HepG2 (cell line): Measurements from ENCODE around the gene MYLK2. TPM values are rescaled to one million over a fixed set of nuclear protein-coding genes. Genes with fewer than 3 reads are reported as not detected.

Experiments
- ATAC-seq: fragments of 200-7000 bp; cut with Tn5 transposase; 3 replicates; pipeline ENCODE4 v1.9.1; 2020; ENCODE audit warnings: mild to moderate bottlenecking, moderate library complexity
- BruUV-seq: library from RNA; stranded (reverse); fragments of 400-500 nt; replicated peaks from 2 replicates; lab custom pipeline; 2021; lab: Mats Ljungman, UMichigan
- CTCF ChIA-PET: fragments of 300-600 bp; formaldehyde crosslinking; extraction: SDS; loops from one replicate; lab custom pipeline; 2021; ENCODE audit warnings: low total read pairs, inconsistent platforms, low intra/inter-chr PET ratio; lab: Yijun Ruan, JAX
- POLR2A ChIA-PET: fragments of 350-600 bp; sonication (Branson Sonifier 250); formaldehyde crosslinking; loops from one replicate; lab custom pipeline; 2020; ENCODE audit warnings: antibody characterized with exemption, inconsistent platforms; lab: Yijun Ruan, JAX
- DNase-seq: peaks from one replicate; pipeline ENCODE4 v3.0.0-alpha.2; 2015; ENCODE audit warnings: low spot score
- FAIRE-seq: peaks from 3 replicates; lab custom pipeline; 2011; peaks lifted over from hg19 to GRCh38; lab: Jason Lieb, UNC
- H2AFZ ChIP-seq: one replicate; pipeline ENCODE4 v1.6.1; 2011; ENCODE audit warnings: low read length, inconsistent platforms
- H3K27ac ChIP-seq: fragments of 300-600 bp; 3 replicates; pipeline ENCODE4 v1.8.0; 2011; ENCODE audit warnings: mixed run types, mild to moderate bottlenecking, mixed read lengths, low read length, inconsistent platforms; ENCODE audit not compliant: insufficient read depth; ENCODE audit errors: extremely low read length
- H3K27me3 ChIP-seq, 2 experiments: fragments of 200-600 bp in 1 of 2; 2 replicates in 1 of 2; 3 replicates in 1 of 2; pipeline versions ENCODE4 v1.6.0 to v1.8.0; 2011; ENCODE audit warnings: low read length in 2 of 2, mild to moderate bottlenecking in 2 of 2, moderate library complexity in 2 of 2, inconsistent platforms in 1 of 2; ENCODE audit not compliant: insufficient read depth in 2 of 2, control insufficient read depth in 1 of 2
- H3K36me3 ChIP-seq, 2 experiments: fragments of 200-600 bp in 1 of 2; replicated peaks in 1 of 2; 2 replicates in 1 of 2; 3 replicates in 1 of 2; pipeline versions ENCODE4 v1.5.1 to v1.8.0; 2011; ENCODE audit warnings: low read length in 2 of 2, inconsistent platforms in 1 of 2; ENCODE audit not compliant: insufficient read depth in 2 of 2, control insufficient read depth in 1 of 2
- H3K4me1 ChIP-seq: 2 replicates; pipeline ENCODE4 v1.5.1; 2012; ENCODE audit warnings: low read length, inconsistent platforms; ENCODE audit not compliant: insufficient read depth
- H3K4me2 ChIP-seq: 2 replicates; pipeline ENCODE4 v1.6.0; 2011; ENCODE audit warnings: low read depth, low read length, inconsistent platforms
- H3K4me3 ChIP-seq, 3 experiments: fragments of 200-600 bp in 1 of 3; sonication (generic), shearing (Covaris generic) in 1 of 3; replicated peaks in 1 of 3; 2 replicates each; pipeline ENCODE4 v1.5.1; 2011 to 2016; ENCODE audit warnings: low read length in 3 of 3, inconsistent platforms in 2 of 3, low read depth in 2 of 3, mild to moderate bottlenecking in 2 of 3, control low read depth in 1 of 3, mixed read lengths in 1 of 3; ENCODE audit not compliant: insufficient read depth in 1 of 3
- H3K79me2 ChIP-seq: one replicate; pipeline ENCODE4 v1.6.1; 2011; ENCODE audit warnings: low read length, inconsistent platforms; ENCODE audit not compliant: insufficient read depth
- H3K9ac ChIP-seq: 2 replicates; pipeline ENCODE4 v1.6.0; 2011; ENCODE audit warnings: mild to moderate bottlenecking, low read depth, low read length, inconsistent platforms; ENCODE audit not compliant: insufficient read depth
- H3K9me3 ChIP-seq: 2 replicates; pipeline ENCODE4 v1.5.1; 2012; ENCODE audit warnings: mild to moderate bottlenecking, low read length
- H4K20me1 ChIP-seq: 2 replicates; pipeline ENCODE4 v1.6.0; 2011; ENCODE audit warnings: inconsistent platforms, mild to moderate bottlenecking, low read length, moderate library complexity; ENCODE audit not compliant: insufficient read depth
- ATF7 ChIP-seq, 2 experiments: fragments of 450-650 bp in 1 of 2; sonication (generic) in 1 of 2; formaldehyde crosslinking in 1 of 2; IDR thresholded peaks; 2 replicates each; pipeline versions ENCODE4 v1.4.0 to v1.6.1; 2016 to 2020; ENCODE audit warnings: antibody characterized with exemption in 1 of 2, mild to moderate bottlenecking in 1 of 2, missing genetic modification reagents in 1 of 2
- CREB1 ChIP-seq, 2 experiments: fragments of 450-650 bp in 1 of 2; IDR thresholded peaks; 2 replicates each; pipeline ENCODE4 v1.6.1; 2016 to 2017; ENCODE audit warnings: control low read depth in 1 of 2, mild to moderate bottlenecking in 1 of 2, missing compliant biosample characterization in 1 of 2, missing genetic modification characterization in 1 of 2
- NR2F2 ChIP-seq: IDR thresholded peaks from 2 replicates; pipeline ENCODE4 v1.6.1; 2012; ENCODE audit warnings: low read depth, inconsistent platforms, borderline replicate concordance
- ZFY ChIP-seq: sonication (generic); formaldehyde crosslinking; IDR thresholded peaks from 2 replicates; pipeline ENCODE4 v1.4.0; 2020; ENCODE audit warnings: missing genetic modification reagents
- ZNF143 ChIP-seq: sonication (generic); formaldehyde crosslinking; IDR thresholded peaks from 2 replicates; pipeline ENCODE4 v1.4.0; 2020; ENCODE audit warnings: missing genetic modification reagents
- ZNF83 ChIP-seq: sonication (generic); formaldehyde crosslinking; IDR thresholded peaks from 2 replicates; pipeline ENCODE4 v1.4.0; 2020; ENCODE audit warnings: missing genetic modification reagents, mild to moderate bottlenecking, borderline replicate concordance
- WGBS: methylation state at CpG from one replicate; pipeline ENCODE4 v1.1.6; 2017; ENCODE audit warnings: low lambda C conversion rate; 5-methylcytosine and 5-hydroxymethylcytosine counted together
- in situ Hi-C: cut with HindIII; loops from 2 replicates; pipeline ENCODE4 v1.10.0; 2017; ENCODE audit warnings: low pct_unique_long_range_greater_than_20kb; ENCODE audit not compliant: extremely low pct_ligation_motif_present
- intact Hi-C: fragments of 100-400 bp; cut with micrococcal nuclease; formaldehyde crosslinking; loops from one replicate; pipeline ENCODE4 v1.10.0; 2022; ENCODE audit not compliant: unreplicated experiment
- polyA plus RNA-seq, 8 experiments: library from polyadenylated mRNA; depleted of rRNA in 3 of 8; stranded (reverse) in 7 of 8; unstranded in 1 of 8; fragments of >200 nt; fragmentation: Illumina TruSeq in 4 of 8; extraction: Trizol in 4 of 8; gene quantifications; 2 replicates each; pipeline versions ENCODE4 v1.2.1 to v1.2.3, GENCODE V29; 2011 to 2016; ENCODE audit warnings: low read depth in 4 of 8, missing spikeins in 1 of 8, mixed read lengths in 1 of 8; ENCODE audit not compliant: insufficient read depth in 1 of 8
- total RNA-seq, 5 experiments: library from RNA; depleted of rRNA; stranded (reverse); fragments of >200 nt; fragmentation: Illumina TruSeq; extraction: Trizol; gene quantifications; 2 replicates each; pipeline ENCODE4 v1.2.3, GENCODE V29; 2016; ENCODE audit warnings: low read depth in 1 of 5
- TF ChIP-seq, protein P1 (sequence below): sonication (generic); formaldehyde crosslinking; IDR thresholded peaks from 2 replicates; pipeline ENCODE4 v1.4.0; 2020; ENCODE audit warnings: missing genetic modification reagents, borderline replicate concordance
- TF ChIP-seq, protein P2 (sequence below): IDR thresholded peaks from 2 replicates; pipeline ENCODE4 v1.6.1; 2016
- TF ChIP-seq, protein P3 (sequence below): sonication (generic); formaldehyde crosslinking; IDR thresholded peaks from 2 replicates; pipeline ENCODE4 v1.4.0; 2020; ENCODE audit warnings: missing genetic modification reagents; ENCODE audit errors: not compliant biosample characterization

Gene MYLK2
- total and polyA plus RNA-seq, 2 of the 13 experiments (the other 11 are each of a cell fraction or from before 2014, with no cell fraction given), result 0.27 TPM; not detected in 1

- TF ChIP-seq, protein P1, sequence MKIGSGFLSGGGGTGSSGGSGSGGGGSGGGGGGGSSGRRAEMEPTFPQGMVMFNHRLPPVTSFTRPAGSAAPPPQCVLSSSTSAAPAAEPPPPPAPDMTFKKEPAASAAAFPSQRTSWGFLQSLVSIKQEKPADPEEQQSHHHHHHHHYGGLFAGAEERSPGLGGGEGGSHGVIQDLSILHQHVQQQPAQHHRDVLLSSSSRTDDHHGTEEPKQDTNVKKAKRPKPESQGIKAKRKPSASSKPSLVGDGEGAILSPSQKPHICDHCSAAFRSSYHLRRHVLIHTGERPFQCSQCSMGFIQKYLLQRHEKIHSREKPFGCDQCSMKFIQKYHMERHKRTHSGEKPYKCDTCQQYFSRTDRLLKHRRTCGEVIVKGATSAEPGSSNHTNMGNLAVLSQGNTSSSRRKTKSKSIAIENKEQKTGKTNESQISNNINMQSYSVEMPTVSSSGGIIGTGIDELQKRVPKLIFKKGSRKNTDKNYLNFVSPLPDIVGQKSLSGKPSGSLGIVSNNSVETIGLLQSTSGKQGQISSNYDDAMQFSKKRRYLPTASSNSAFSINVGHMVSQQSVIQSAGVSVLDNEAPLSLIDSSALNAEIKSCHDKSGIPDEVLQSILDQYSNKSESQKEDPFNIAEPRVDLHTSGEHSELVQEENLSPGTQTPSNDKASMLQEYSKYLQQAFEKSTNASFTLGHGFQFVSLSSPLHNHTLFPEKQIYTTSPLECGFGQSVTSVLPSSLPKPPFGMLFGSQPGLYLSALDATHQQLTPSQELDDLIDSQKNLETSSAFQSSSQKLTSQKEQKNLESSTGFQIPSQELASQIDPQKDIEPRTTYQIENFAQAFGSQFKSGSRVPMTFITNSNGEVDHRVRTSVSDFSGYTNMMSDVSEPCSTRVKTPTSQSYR (CRISPR knock-in tag), result no peak
- TF ChIP-seq, protein P2, sequence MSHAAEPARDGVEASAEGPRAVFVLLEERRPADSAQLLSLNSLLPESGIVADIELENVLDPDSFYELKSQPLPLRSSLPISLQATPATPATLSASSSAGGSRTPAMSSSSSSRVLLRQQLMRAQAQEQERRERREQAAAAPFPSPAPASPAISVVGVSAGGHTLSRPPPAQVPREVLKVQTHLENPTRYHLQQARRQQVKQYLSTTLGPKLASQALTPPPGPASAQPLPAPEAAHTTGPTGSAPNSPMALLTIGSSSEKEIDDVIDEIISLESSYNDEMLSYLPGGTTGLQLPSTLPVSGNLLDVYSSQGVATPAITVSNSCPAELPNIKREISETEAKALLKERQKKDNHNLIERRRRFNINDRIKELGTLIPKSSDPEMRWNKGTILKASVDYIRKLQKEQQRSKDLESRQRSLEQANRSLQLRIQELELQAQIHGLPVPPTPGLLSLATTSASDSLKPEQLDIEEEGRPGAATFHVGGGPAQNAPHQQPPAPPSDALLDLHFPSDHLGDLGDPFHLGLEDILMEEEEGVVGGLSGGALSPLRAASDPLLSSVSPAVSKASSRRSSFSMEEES, result no peak
- TF ChIP-seq, protein P3, sequence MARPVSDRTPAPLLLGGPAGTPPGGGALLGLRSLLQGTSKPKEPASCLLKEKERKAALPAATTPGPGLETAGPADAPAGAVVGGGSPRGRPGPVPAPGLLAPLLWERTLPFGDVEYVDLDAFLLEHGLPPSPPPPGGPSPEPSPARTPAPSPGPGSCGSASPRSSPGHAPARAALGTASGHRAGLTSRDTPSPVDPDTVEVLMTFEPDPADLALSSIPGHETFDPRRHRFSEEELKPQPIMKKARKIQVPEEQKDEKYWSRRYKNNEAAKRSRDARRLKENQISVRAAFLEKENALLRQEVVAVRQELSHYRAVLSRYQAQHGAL (CRISPR knock-in tag), result no peak
- TF ChIP-seq NR2F2, result no peak
These were observed 8.0 kb upstream of the MYLK2 start (continued) for GRCh38 chr20:31811198-31811597.

DNA sequence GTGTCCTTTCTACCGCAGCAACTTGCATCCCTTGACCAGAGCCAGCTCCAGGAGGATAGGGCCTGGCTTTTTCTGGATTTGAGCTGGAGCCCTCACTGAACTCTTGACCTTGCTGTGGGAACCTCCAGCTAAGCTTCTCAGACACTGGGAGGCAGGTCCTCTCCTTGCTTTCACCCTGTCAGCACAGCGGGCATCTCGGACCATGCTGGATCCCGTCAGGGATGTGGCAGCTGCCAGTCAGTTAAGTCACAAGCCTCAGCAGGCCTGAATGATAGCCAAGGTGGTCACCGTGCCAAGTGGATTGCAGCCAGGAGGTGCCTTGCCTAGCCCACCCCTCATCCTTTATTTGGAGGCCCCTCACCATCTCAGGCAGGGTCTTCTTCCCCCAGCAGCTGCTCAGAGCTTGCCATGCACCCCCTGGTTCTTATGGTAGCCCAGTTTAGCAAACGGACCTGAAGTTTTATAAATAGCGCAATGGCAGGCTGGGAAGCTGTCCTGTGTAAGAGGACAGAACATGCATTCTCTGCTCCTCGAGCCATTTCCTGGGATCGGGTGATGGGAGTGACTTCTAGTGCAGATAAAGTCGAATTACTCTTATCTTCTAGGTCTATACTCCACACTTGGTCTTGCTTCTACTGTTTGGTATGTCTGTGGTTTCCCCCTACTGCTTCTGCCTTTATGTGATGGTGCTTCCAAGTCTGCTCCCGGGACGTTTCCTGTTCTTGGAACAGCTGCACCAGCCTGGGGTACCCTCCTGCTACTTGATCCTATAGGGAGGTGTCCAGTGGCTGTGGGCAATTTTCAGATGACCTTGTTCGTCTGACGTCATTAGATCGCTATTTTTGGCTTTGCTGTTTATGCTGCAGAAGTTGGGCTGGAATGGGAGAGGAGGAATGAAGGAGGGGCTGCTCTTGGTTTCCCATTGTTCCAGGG lies 7.1 kb upstream of the MYLK2 start:
- in situ Hi-C loops, result no loop called here
- FAIRE-seq, result peak; percentile 30

More for the DNA sequence above, 7.1 kb upstream of the MYLK2 start:
- no TSS peak for BruUV-seq
- ATAC-seq, result no peak
- Histone ChIP-seq H3K27me3 (no peaks in the 10 kb centered on the region), H2AFZ (no peak overlapping the region), H3K36me3 (no peaks in the 10 kb centered on the region), H3K4me2 (no peak overlapping the region), H3K4me3 (no peak overlapping the region), H3K9ac (no peak overlapping the region), H3K27ac (no peak overlapping the region), H3K9me3 (no peaks in the 10 kb centered on the region), H3K4me1 (no peaks in the 10 kb centered on the region), H4K20me1 (no peaks in the 10 kb centered on the region), H3K79me2 (no peaks in the 10 kb centered on the region)
- ChIA-PET CTCF (no interaction called here), POLR2A (no interaction called here)
- 54% methylated on average over 15 of the region's 15 CpGs for WGBS
- intact Hi-C loops, result no loop called here
- TF ChIP-seq ZNF143 (CRISPR knock-in tag), result 0 out of 2 replicates have a peak, but pooled peaks have one; percentile 15
- peak; percentile 92 for TF ChIP-seq ATF7 (IDR thresholded peaks at IDR 0.05)
- no peak for TF ChIP-seq ATF7 (CRISPR knock-in tag; IDR thresholded peaks at IDR 0.05)
- peak; percentile 90 for TF ChIP-seq CREB1 (IDR thresholded peaks at IDR 0.05)
- no peak for TF ChIP-seq CREB1 (CRISPR knock-in tag; IDR thresholded peaks at IDR 0.05)
- TF ChIP-seq ZFY (CRISPR knock-in tag), result no peak
- TF ChIP-seq ZNF83 (CRISPR knock-in tag), result no peak
- DNase-seq, result no peak
